GM21367 (cell line): Measurements from ENCODE around the gene KIF1B.
"Not testable (repeated sequence)": the region's sequence is repeated elsewhere in the genome, so short reads cannot be mapped to it uniquely, and the experiment has no call there.

ENCODE experiments used
- ATAC-seq: cut with Tn5 transposase; IDR thresholded peaks from one replicate; pipeline ENCODE4 v1.9.1; 2021; ENCODE audit not compliant: unreplicated experiment

KIF1B gene

GRCh38 chr1:10383630-10384029, 173.3 kb downstream of the KIF1B start:
- ATAC-seq = no peak

- no peak for ATAC-seq
These were observed 173.8 kb downstream of the KIF1B start for GRCh38 chr1:10384219-10384618.

GRCh38 chr1:10386761-10387676, 176.6 kb downstream of the KIF1B start:
- ATAC-seq = no peak

GRCh38 chr1:10387677-10388386, 177.5 kb downstream of the KIF1B start:
- no peak for ATAC-seq

- no peak for ATAC-seq
These were observed 178.0 kb downstream of the KIF1B start for GRCh38 chr1:10388387-10388715.

- no peak for ATAC-seq
These were observed 179.1 kb downstream of the KIF1B start for GRCh38 chr1:10389271-10389973.

GRCh38 chr1:10396870-10397269, 186.5 kb downstream of the KIF1B start:
- ATAC-seq = no peak

GRCh38 chr1:10398278-10398733, 187.9 kb downstream of the KIF1B start:
- ATAC-seq = no peak

- ATAC-seq = peak; percentile 92
These were observed 188.5 kb downstream of the KIF1B start, which contains the start of gene PGD for GRCh38 chr1:10398734-10399443. Gene PGD (plus strand): TSS chr1:10399064. CDS start chr1:10399118, 54 bp downstream.

- ATAC-seq = no peak
These were observed 189.1 kb downstream of the KIF1B start for GRCh38 chr1:10399444-10399941.

GRCh38 chr1:10400013-10400412, 189.6 kb downstream of the KIF1B start:
- no peak for ATAC-seq

GRCh38 chr1:10401281-10401680, 190.9 kb downstream of the KIF1B start:
- no peak for ATAC-seq

GRCh38 chr1:10402729-10403274, 192.4 kb downstream of the KIF1B start:
- ATAC-seq = no peak

GRCh38 chr1:10407201-10407600, 196.8 kb downstream of the KIF1B start:
- ATAC-seq = no peak

GRCh38 chr1:10415211-10415930, 205.0 kb downstream of the KIF1B start:
- ATAC-seq = no peak

GRCh38 chr1:10415967-10416366, 205.6 kb downstream of the KIF1B start:
- ATAC-seq = not testable (repeated sequence)

GRCh38 chr1:10418741-10419140, 208.4 kb downstream of the KIF1B start:
- not testable (repeated sequence) for ATAC-seq

GRCh38 chr1:10419351-10419750, 209.0 kb downstream of the KIF1B start:
- ATAC-seq = no peak

GRCh38 chr1:10421637-10422036, 211.3 kb downstream of the KIF1B start:
- ATAC-seq = no peak

GRCh38 chr1:10424034-10424433, 213.7 kb downstream of the KIF1B start:
- no peak for ATAC-seq
